CD4-positive, alpha-beta T cell (primary cell): ENCODE data around the gene HIBADH. TPM values are rescaled to one million over a fixed set of nuclear protein-coding genes. Genes with fewer than 3 reads are reported as not detected.
A peak's percentile ranks its signal among the peaks of the same experiment; 100 is the strongest.

Experiments used
- ATAC-seq: fragments of 200-7000 bp; cut with Tn5 transposase; one replicate; pipeline ENCODE4 v1.10.0; 2022; ENCODE audit warnings: mild to moderate bottlenecking; ENCODE audit not compliant: poor library complexity
- CTCF ChIA-PET: fragments of 350-600 bp; sonication (Branson Sonifier 250); formaldehyde crosslinking; loops from one replicate; lab custom pipeline; 2021; ENCODE audit warnings: antibody characterized with exemption, inconsistent platforms; lab: Charles Lee
- POLR2A ChIA-PET: fragments of 350-600 bp; sonication (Branson Sonifier 250); formaldehyde crosslinking; loops from one replicate; lab custom pipeline; 2021; ENCODE audit warnings: antibody characterized with exemption, inconsistent platforms; lab: Charles Lee
- DNase-seq, 14 experiments: peaks; one replicate each; pipeline ENCODE4 v3.0.0-alpha.2; 2013 to 2020; ENCODE audit warnings: mixed read lengths in 2 of 14
- H3K27ac ChIP-seq, 2 donors: one replicate each; pipeline versions ENCODE4 v1.5.1 to v1.7.0; 2013; ENCODE audit warnings: low read length in 2 of 2, low read depth in 1 of 2, mild to moderate bottlenecking in 1 of 2
- H3K27me3 ChIP-seq, 2 experiments: 1 replicate in 1 of 2; 2 replicates in 1 of 2; pipeline versions ENCODE4 v1.6.1 to v1.7.0; 2013; ENCODE audit warnings: low read length in 2 of 2, control low read depth in 1 of 2, mild to moderate bottlenecking in 1 of 2, moderate library complexity in 1 of 2; ENCODE audit not compliant: insufficient read depth in 2 of 2, control insufficient read depth in 1 of 2
- H3K36me3 ChIP-seq: one replicate; pipeline ENCODE4 v1.6.1; 2013; ENCODE audit warnings: low read length, control low read depth; ENCODE audit not compliant: insufficient read depth
- H3K4me1 ChIP-seq: one replicate; pipeline ENCODE4 v1.6.1; 2013; ENCODE audit warnings: low read length, control low read depth; ENCODE audit not compliant: insufficient read depth
- H3K4me3 ChIP-seq: one replicate; pipeline ENCODE4 v1.5.1; 2013; ENCODE audit warnings: mild to moderate bottlenecking, low read length, moderate library complexity
- H3K9me3 ChIP-seq, 2 experiments: 1 replicate in 1 of 2; 2 replicates in 1 of 2; pipeline versions ENCODE4 v1.6.1 to v1.7.0; 2013; ENCODE audit warnings: low read length in 2 of 2, mild to moderate bottlenecking in 2 of 2, control low read depth in 1 of 2, moderate library complexity in 1 of 2; ENCODE audit not compliant: control insufficient read depth in 1 of 2, insufficient read depth in 1 of 2
- H3K27ac Mint-ChIP-seq: one replicate; pipeline ENCODE4 v1.8.0; 2020; ENCODE audit warnings: mixed read lengths
- H3K27me3 Mint-ChIP-seq: one replicate; pipeline ENCODE4 v1.8.0; 2021; ENCODE audit warnings: mixed read lengths
- H3K36me3 Mint-ChIP-seq: one replicate; pipeline ENCODE4 v1.8.0; 2021; ENCODE audit warnings: low read depth, mixed read lengths
- H3K4me1 Mint-ChIP-seq: one replicate; pipeline ENCODE4 v1.8.0; 2021; ENCODE audit warnings: low read depth, mixed read lengths
- H3K4me3 Mint-ChIP-seq: one replicate; pipeline ENCODE4 v1.8.0; 2020; ENCODE audit warnings: mild to moderate bottlenecking, mixed read lengths
- H3K9me3 Mint-ChIP-seq: one replicate; pipeline ENCODE4 v1.8.0; 2020; ENCODE audit warnings: mixed read lengths
- CTCF ChIP-seq: fragments of 200-600 bp; IDR thresholded peaks from one replicate; pipeline ENCODE4 v1.8.0; 2022; ENCODE audit warnings: antibody characterized with exemption, mild to moderate bottlenecking
- intact Hi-C, 2 experiments: fragments of 100-400 bp; cut with DNase I in 1 of 2; cut with micrococcal nuclease in 1 of 2; formaldehyde crosslinking; loops; one replicate each; pipeline versions ENCODE4 v1.15.1 to v1.9.0; 2023 to 2025; cut with DNase I, micrococcal nuclease
- total RNA-seq, 174 experiments: library from RNA in 2 of 174; stranded (reverse) in 2 of 174; gene quantifications; one replicate each; pipeline ENCODE4 v1.2.3 and lab custom pipeline; 2021 to 2026

HIBADH gene
- total RNA-seq, 2 experiments from 2014 or later, result 6.3 to 8.4 TPM

- DNase-seq, result no peak
- Histone ChIP-seq H3K4me1 (peaks cover 16% of the 10 kb centered on the region), H3K9me3 (no peaks in the 10 kb centered on the region), H3K4me3 (no peak overlapping the region), H3K27me3 (peaks cover 0 to 3% of the 10 kb centered on the region in 2 experiments), H3K36me3 (no peaks in the 10 kb centered on the region), H3K27ac (no peak overlapping the region)
- Mint-ChIP-seq H3K9me3 (no peaks in the 10 kb centered on the region), H3K4me1 (peaks cover 20% of the 10 kb centered on the region), H3K36me3 (no peaks in the 10 kb centered on the region), H3K27ac (peak overlapping the region; percentile 99), H3K4me3 (no peak overlapping the region), H3K27me3 (no peaks in the 10 kb centered on the region)
- ChIA-PET POLR2A (interaction anchor here (1.9 kb wide), 1 partner anchor 75 kb away, joined by 5 read pairs; the partner anchor contains the start of gene TAX1BP1), CTCF (no interaction called here)
- no peak for TF ChIP-seq CTCF
- intact Hi-C loops, result loop anchor here in 1 of 2 experiments (10.0 kb wide), 1 partner anchor 471 kb away; no protein-coding TSS in a partner anchor
- no peak for ATAC-seq
Observed at GRCh38 chr7:27665531-27665930, 2.8 kb upstream of the HIBADH start.

- Histone ChIP-seq H3K36me3 (no peaks in the 10 kb centered on the region), H3K4me1 (peaks cover 16% of the 10 kb centered on the region), H3K4me3 (no peak overlapping the region), H3K9me3 (no peaks in the 10 kb centered on the region), H3K27ac (no peak overlapping the region), H3K27me3 (no peaks in the 10 kb centered on the region)
- ChIA-PET POLR2A (interaction anchor here (1.1 kb wide), 1 partner anchor 76 kb away, joined by 5 read pairs; the partner anchor contains the start of gene TAX1BP1), CTCF (no interaction called here)
- ATAC-seq, result no peak
- TF ChIP-seq CTCF, result no peak
- peak overlapping the region; percentile 99 for H3K27ac Mint-ChIP-seq
- intact Hi-C loops, result loop anchor here (1.0 to 10.0 kb wide), 6 partner anchors 75 to 1462 kb away; partner anchors contain the start of genes CBX3 (in 1 of the 2), HNRNPA2B1 (in 1 of the 2), JAZF1 (in 1 of the 2) and TAX1BP1 (in 1 of the 2)
- peaks cover 20% of the 10 kb centered on the region for H3K4me1 Mint-ChIP-seq
- peak overlapping the region; percentile 93 for H3K4me3 Mint-ChIP-seq
- no peak for DNase-seq
- H3K27me3 Mint-ChIP-seq, result no peaks in the 10 kb centered on the region
- no peaks in the 10 kb centered on the region for H3K9me3 Mint-ChIP-seq
- no peaks in the 10 kb centered on the region for H3K36me3 Mint-ChIP-seq
Observed at GRCh38 chr7:27663989-27664331, 1.3 kb upstream of the HIBADH start.

GRCh38 chr7:27661811-27662489 is 733 bp downstream of the HIBADH start:
- H3K36me3 Mint-ChIP-seq, result no peaks in the 10 kb centered on the region
- TF ChIP-seq CTCF, result no peak
- peak in 11 of 14 experiments; percentile 3 to 50 (median 8) for DNase-seq
- H3K27ac Mint-ChIP-seq, result peak overlapping the region; percentile 99
- H3K9me3 Mint-ChIP-seq, result no peaks in the 10 kb centered on the region
- H3K27me3 Mint-ChIP-seq, result no peaks in the 10 kb centered on the region
- Histone ChIP-seq H3K4me3 (peak overlapping the region; percentile 98), H3K36me3 (no peaks in the 10 kb centered on the region), H3K27ac (peak overlapping the region; percentile 50 to 83), H3K9me3 (no peaks in the 10 kb centered on the region), H3K27me3 (no peaks in the 10 kb centered on the region), H3K4me1 (peaks cover 16% of the 10 kb centered on the region)
- POLR2A ChIA-PET, result interaction anchor here (0.6 to 2.7 kb wide), 9 partner anchors 18 to 479 kb away, joined by 3 to 116 read pairs (median 4); partner anchors contain the start of gene TAX1BP1
- H3K4me1 Mint-ChIP-seq, result peaks cover 20% of the 10 kb centered on the region
- H3K4me3 Mint-ChIP-seq, result peak overlapping the region; percentile 93
- CTCF ChIA-PET, result interaction anchor here (0.6 to 1.4 kb wide), 3 partner anchors 36 to 112 kb away, joined by 3 to 9 read pairs (median 3); partner anchors contain the start of gene TAX1BP1
- ATAC-seq, result no peak
- intact Hi-C loops, result loop anchor here (5.0 to 10.0 kb wide), 4 partner anchors 465 to 1460 kb away; partner anchors contain the start of genes CBX3 (in 1 of the 2), HNRNPA2B1 (in 1 of the 2) and JAZF1 (in 1 of the 2)
